Stimulated activated CD4-positive, alpha-beta T cell treated with anti-CD3 and anti-CD28 coated beads, Interleukin-4, amount 100 ng/mL, for 1 hour (primary cell): ENCODE results near the gene MEIS3.

Experiments
- DNase-seq: peaks from one replicate; pipeline ENCODE4 v3.0.0-alpha.2; 2020

Gene MEIS3

DNA sequence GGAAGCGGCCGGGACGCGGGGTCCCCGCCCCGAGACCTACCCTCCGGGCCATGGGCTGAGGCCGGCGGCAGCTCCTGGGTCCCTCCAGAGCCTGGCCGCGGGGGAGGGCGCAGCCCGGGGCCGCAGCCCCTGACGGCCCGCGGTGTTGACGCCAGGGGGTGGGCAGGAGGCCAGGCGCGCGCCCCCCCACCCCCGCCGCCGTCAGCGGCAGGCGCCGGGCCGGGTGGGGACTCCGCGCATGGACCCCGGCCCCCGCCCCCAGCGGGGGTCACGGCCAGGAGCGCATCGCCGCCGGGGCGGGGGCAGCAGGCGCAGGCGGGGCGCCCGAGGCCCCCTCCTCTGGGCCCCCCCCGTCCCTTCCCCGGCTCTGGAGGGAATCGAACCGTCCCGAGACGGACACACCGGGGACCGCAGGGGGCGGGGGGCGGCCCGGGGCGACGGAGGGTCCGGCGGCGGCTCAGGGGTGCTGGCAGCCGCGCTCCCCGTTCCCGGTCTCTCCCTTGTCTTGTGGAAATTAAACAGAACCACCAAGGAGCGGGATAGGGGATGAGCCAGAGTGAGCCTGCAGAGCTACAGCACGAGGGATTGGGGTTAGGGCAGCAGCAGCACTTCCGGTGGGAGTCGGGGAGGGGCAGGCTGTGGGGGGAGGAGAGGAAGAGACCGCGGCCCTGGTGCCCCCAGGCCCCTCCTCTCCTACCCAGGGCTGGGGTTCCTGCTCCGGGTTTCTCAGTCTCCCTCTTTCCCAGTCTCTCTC lies at the start of gene MEIS3:
TSS of gene MEIS3 (minus strand) at position 498 of the 754 bp plus-strand sequence. CDS start at position 52, 446 bp downstream.
- no peak for DNase-seq

DNA sequence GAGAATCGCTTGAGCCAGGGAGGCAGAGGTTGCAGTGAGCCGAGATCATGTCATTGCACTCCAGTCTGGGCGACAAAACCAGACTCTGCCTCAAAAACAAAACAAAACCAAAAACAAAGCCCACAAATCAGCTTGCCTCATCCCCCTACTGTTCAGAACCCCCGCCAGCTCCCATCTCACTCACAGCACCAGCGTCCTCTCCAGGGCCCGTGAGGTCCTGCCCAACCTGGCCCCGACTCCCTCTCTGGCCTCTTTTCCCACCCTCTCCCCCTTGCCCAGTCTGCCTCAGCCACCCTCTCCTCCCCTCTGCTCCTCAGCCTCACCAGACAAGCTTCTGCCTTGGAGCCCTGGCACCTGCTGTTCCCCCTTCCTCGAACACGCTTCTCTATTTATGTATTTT lies 48.6 kb upstream of the MEIS3 start:
- DNase-seq: no peak

DNA sequence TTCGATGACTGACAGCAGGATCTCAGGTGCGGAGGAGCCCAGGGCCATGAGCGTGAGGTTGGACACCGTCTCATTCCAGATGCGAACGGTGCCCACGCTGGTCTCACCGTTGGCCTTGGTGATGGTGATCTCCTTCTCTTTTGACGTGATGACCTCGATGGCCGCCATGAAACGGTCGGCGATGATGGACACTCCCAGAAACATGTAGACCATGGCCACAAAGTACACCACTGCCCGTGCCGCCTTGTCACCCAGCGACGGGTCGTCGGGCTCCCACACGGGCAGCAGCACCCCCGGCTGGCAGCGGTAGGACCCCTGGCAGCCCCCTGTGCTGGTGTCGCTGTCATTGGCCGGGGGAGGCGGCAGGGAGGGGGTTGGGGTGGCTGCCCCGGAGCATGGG lies 46.6 kb upstream of the MEIS3 start:
- no peak for DNase-seq

DNA sequence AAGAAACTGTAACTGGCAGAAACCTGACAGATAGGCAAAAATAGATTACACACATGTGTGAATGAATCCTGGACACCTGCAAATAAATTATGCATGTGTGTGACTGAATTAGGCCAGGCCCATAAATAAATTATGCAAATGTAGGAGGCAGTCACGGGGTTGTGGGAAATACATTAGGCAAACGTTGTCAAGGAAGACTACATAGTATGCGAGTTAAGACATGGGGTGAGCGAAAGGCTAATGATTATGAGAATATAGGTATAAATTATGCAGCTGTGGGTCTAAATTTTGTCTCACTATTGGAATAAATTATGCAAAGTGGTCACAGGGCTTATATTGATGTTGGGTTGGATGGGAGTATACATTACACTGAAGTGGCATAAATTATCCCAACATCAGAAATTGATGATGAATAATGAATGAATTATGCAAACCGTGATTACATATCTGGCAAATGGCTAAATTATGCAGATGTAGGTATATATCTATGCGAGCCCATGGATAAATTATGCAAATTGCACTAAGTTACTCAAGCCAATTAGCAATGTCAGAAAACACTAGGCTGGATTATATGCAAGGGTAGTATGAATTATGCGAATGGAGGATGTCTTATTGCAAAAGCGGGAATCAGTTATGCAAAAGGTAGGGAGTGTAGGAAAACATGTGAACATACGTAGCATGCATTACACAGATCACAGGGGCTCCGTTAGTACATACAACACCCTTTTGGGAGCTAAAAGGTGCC lies 45.5 kb upstream of the MEIS3 start:
- DNase-seq: no peak

DNA sequence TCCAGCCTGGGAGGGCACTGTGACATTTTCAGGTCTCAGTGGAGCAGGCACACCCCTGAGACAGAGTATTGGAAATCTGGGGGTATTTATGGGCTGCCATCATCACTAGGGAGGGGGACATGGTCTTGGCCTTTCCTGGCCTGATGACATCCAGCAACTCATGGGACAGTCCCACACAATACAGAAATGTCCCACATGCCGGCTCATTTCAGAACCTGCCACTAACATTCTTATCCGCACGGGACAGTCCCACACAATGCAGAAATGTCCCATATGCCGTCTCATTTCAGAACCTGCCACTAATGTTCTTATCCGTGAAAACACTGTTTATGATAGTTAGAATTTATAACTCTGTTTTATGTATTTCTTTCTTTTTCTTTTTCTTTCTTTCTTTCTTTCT lies 42.5 kb upstream of the MEIS3 start:
- no peak for DNase-seq

DNA sequence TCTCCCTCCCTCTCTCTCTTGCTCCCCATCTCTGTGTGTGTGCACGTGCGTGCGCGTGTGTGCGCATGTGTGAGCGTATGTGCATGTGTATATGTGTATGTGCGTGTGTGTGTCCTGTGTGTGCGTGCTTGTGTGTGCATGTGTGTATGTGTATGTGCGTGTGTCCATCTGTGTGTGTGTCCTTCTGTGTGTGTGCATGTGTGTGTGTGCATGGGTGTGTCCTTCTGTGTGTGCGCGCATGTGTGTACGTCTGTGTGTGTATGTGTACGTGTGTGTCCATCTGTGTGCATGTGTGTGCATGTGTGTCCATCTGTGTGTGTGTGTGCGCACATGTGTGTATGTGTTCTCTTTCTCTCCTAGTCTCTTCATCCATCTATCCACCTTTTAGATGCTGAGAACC lies 40.1 kb upstream of the MEIS3 start:
- DNase-seq: no peak

DNA sequence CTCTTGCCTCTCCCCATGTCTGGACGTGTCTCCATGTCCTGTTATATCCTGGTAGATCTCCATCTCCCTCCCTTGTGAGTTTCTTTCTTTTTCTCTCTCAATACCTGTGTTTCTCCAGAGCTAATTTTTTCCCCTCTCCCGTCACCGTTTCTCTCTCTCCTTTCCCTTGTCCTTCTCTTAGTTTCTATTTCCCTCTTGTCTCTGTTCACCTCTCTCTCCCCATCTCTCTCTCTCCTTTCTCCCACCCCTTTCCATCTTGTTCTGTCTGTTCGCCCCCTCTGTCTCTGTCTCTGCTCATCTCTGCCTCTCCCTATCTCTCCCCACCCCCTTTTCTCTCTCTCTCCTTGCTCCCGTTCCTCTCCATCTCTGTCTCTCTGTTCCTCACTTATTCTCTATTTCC lies 39.3 kb upstream of the MEIS3 start:
- no peak for DNase-seq

DNA sequence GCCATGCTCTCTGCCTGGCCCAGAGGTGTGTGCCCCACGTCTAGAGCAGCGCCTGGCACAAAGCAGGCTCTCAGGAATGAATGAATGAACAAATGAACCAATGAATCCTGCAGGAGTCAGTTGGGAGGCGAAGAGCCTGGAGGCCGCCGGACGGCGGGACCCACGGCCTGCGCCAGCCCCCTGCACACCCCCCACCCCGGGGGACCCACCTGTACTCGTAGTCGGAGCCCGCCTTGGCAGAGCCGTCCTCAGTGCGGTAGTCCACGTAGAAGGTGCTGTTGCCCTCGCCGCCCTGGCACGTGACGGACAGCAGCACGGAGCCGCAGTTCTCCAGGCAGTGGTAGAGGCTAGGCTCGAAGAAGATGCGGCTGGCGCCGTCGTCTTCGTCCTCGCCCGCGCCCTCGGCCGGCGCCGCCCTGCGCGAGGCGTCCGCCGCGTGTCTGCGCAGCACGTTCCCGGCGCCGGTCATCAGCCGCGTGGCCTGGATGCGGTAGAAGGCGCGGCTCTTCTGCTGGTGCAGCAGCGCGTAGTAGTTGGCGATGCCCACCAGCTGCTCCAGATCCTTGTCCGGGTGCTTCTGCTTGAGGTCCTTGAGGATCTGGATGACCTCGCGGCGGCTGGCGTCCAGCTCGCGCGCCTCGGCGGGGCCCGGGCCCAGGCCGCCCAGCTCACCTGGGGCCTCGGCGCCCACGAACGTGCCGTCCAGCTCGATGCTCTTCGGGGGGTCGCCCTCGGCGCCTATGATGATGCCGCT lies 37.6 kb upstream of the MEIS3 start:
- no peak for DNase-seq

DNA sequence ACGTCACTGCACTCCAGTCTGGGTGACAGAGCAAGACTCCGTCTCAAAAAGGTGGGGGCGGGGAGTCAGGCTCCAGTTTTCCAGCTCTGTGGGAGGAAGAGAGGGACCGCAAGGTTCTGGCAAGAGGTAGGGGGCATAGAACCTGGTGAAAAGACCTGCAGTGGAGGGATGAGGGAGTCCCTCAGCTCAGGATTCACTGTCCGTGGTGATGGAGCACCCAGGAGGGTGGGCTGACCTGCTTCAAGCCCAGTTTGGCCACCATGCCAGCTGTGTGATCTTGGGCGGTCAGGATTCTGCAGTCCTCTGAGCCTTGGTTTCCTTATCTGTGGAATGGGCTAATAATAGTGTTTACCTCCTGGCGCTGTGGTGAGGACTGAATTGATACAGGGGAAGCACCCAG lies 31.2 kb upstream of the MEIS3 start:
- no peak for DNase-seq

DNA sequence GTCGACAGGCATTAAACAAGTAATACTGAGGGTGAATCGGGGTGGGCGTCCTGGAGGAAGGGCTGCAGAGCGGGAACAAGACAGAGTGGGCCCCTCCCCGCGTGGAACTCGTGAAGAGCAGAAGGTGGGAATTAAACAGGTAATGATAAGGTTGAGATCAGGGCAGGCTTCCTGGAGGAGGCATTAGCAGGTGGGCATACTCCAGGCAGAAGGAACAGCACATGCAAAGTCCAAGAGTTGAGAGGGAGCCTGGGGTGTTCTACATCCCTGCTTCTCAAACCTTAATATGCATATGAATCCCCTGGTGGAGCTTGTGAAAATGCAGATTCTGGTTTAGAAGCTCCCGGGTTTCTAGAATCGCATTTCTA lies 29.0 kb upstream of the MEIS3 start:
- DNase-seq: no peak

DNA sequence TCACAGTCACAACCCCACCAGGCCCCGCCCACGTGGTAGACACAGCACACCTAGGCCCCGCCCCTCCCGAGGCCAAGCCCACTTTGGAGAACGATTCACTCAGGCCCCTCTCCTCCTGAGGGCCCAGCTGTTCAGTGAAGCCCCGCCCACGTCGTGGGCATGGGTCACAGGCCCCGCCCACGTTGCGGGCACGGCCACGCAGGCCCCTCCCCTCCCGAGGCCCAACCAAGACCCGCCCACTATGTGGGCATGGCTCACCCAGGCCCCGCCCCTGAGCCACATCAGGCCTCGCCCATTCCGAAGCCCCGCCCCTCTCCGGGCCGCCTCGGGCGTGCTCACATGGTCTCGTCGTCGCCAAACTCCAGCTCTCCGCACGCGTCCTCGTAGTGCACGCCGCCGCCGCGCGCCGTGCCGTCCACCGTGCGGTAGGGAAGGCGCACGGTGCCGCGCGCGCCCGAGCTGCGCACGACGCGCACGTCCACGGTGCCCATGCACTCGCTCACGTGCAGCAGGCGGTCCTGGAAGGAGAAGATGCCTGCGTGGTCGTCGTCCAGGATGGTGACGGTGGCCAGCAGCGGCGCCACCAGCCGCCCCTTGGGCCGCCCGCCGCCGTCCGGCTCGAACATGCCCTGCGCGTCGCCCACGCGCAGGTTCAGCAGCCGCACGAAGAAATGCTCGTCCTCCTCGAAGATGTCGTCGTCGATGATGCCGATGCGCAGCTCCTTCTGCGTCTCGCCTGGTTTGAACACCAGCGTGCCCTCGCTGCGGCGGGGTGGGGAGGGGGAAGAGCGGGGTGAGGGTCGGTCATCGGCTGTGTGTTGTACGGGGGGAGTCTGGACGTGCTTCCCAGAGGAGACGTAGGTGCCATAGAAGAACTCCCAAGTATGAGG lies 28.4 kb upstream of the MEIS3 start:
- DNase-seq: peak; percentile 57

DNA sequence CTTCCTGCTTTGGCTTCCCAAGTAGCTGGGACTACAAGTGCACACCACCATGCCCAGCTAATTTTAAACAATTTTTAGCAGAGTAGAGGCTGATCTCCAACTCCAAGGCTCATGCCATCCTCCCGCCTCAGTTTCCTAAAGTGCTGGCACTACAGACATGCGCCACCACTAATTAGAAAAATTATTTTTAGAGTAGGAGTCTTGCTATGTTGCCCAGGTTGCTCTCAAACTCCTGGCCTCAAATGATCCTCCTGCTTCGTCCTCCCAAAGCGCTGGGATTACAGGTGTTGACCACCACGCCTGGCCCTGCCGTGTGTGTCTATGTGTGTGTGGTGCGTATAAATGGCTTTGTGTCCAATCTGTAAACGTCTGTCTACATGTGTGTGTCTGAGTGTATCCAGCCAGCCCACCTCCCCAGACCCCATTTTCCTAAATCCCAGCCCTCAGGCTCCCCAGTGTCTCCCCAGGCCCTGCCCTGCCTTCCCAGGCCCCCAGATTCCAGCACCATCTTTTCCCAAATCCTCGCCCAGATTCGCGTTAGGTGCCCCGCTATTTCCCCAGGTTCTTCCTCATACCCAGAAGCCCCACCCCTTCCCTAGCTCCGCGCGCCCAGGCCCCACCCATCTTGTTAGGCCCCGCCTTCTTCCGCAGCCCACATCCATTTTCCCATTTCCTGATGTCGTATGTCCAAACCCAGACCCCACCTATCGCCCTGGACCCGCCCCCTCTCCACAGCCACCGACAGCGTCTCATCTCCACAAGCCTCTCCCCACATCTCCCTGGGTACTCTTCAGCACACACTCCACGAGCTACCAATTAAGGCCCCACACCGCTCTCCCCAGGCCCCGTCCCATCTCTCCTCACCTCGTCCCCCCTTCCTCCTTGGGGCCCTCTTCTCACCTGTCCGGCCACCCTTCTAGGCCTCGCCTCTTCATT lies 27.5 kb upstream of the MEIS3 start:
- no peak for DNase-seq

DNA sequence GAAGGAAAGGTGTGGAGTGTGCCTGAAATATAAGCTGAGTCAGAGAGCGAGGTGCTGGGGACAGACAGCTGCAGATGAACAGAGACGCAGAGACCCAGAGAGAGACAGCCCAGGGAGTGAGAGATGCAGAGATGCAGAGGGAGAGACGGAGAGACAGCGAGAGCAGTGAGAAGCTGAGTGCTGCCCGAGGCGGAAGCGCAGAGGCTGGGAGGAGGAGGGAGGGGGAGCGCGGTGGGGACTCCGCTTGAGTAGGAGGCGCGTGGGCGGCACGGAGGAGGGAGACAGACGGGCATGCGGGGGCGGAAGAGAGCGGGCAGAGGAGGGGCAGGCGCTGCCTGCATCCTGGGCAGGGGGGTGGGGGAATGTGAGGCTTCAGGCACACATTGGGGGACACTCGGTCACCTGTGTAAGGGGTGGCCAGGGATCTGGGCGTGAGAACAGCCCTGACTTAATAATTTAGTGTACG lies 26.6 kb upstream of the MEIS3 start:
- peak; percentile 66 for DNase-seq

DNA sequence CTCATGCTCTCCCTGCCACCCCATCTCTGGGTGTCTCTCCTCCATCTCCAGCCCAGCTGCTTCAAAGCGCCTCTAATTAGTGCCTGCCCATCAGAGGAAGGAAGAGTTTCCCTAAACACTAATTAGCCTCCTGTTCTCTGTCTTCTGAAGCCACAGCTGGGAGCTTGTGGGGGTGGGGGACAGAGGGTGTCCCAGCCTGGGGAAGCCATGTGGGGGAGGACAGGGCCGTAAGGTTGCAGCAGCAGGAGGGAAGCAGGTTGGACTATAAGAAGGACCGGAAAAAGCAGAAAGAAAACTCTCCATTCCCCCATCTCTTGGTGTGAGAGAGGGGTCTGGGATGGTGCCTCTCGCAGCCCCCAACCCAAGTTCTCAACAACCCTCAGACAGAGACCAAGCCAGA lies 26.2 kb upstream of the MEIS3 start:
- DNase-seq: no peak

DNA sequence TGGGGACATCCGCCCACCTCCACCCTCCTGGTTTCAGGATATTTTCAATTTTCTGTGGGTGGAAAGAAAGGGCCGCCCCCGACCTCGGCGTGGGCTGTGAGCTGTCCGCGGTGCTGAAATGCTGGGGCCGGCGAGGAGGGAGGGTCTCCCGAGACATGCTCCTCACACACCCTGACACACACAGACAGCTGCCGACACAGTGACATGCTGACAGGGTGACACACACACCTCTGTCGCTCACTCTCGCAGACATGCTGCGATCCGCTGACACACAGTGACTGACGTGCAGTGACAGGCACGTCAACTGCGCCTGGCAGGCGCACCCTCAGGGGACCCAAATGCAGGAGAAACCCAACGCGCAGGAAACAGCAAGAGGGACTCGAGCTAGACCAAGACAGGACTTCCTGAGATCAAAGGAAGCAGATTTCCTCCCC lies 25.1 kb upstream of the MEIS3 start:
- peak; percentile 33 for DNase-seq

DNA sequence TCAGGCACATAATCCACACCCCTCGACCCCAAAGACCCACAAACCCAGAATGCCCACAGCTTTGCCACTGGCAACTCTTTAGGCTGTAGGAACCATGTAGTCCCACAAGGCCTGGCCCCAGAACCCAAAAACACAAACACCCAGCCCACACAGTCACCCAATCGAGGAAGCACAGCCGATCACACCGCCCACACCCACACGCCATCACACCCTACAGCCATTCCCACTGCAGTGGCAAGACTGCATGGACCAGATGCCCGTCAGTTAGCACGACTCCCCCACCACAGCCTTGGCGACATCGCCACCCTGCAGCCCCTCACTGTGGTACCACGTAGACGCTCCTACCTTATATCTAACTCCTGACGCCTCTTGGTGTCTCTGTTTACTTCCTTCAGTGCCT lies 24.0 kb upstream of the MEIS3 start:
- DNase-seq: no peak

DNA sequence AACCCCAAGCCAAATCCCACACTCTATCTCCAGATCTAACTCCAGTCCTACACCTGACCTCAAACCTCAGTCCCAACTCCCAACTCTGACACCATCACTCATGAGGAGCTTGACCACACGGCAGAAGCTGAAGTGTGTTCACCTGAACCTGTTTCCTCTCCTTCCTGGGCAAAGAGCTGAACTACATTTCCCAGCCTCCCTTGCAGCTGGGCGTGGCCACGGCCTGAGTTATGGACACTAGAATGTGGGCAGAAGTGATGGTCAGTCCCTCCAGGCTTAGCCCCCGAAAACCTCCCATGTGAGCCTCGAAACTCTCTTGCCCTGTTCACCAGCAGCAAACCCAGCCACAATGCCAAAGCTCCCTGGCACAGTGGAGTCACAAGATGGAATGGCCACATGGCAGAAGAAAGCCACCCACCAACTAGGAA lies 19.5 kb upstream of the MEIS3 start:
- DNase-seq: no peak

DNA sequence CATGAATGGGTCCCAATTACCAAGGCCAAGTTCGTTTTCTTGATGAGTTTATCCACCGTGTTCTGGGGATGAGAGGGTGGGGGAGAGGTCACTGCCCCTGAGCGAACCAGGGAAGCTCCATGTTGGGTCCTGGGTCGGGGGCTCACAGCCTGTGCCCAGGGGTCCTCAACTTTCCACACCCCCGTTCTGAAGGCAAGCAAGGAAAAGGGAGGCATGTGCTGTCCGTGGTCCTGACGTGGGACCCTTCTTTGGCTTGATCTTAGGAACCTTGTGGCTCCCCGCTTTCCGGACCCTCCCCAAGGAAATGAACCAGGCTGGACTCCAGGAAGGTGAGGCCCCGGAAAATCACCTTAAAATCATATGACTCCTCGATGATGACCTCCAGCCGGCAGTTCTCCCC lies 18.2 kb upstream of the MEIS3 start:
- no peak for DNase-seq

DNA sequence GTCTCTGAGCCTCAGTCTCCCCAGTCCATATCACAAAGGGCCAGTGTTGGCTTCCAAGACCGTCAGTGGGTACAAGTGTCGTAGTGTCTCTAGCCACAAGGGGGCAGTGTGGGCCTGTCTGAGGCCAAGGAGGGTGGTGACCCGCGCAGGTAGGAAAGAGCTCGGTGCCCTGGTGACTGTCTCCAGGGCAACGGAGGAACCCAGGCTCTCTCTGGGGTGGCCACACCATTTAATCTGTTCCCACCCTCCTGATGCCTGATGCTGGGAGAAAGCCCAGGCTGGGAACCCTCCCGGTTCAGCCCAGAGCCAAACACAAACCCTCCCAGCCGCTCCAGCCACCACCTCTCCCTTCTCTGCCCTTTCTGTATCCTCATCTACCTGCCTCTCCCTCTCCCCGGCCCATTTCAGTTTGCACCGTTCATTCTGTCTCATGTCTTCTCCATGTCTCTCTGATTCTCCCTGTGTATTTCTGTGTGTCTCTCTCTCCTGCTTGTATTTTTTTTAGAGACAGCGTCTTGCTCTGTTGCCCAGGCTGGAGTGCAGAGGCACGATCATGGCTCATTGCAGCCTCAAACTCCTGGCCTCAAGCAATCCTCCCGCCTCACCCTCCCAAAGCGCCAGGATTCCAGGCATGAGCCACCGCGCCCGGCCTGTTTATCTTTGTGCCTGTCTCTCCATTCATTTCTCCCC lies 17.5 kb upstream of the MEIS3 start:
- peak; percentile 84 for DNase-seq

DNA sequence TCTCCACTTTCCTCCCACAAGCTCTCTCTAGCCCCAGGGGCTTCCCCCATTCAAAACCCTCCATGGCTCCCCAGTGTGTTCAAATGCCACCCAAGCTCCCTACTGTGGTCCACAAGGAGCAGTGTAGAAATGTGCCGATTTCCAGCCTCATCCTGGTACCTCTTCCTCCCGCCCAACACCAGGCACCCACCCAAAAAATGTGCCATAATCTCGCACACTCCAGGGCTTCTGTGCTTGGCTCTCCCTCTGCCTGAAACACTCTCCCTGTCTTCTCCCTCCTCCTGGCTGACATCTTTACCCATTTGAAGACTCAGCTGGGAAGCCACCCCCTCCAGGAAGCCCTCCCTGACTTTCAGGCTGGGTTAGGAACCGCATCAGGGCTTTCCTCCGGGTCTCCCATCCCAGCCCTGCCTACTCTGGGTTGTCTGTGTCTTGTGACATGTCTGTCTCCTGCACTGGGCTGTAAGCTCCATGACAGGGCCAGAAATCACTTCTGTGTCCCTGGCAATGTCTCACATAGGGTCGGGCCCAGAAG lies 16.6 kb upstream of the MEIS3 start:
- no peak for DNase-seq

DNA sequence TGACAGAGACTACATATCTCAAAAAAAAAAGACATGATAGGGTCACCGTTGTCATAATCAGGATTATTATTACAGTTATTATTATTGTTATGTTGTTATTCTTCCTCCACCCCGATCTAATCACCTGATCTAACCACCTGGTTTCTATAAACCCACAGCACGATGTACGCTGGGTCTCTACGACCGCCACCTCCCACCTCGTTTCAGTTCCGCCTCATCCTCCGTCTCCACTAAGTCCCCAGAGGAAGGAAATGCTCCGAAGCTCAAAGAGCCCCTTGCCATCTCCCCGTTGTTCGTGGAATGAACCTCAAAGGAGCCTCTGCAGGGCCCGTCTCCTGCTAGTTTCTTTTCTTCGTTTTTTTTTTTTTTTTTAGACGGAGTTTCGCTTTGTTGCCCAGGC lies 15.9 kb upstream of the MEIS3 start:
- DNase-seq: no peak
